HepG2 (cell line): ENCODE data around the gene RDH12. TPM values are rescaled to one million over a fixed set of nuclear protein-coding genes. Genes with fewer than 3 reads are reported as not detected.

Experiments
- KDM1A ChIP-seq: IDR thresholded peaks from 2 replicates; pipeline ENCODE4 v1.6.1; 2016; ENCODE audit warnings: missing compliant biosample characterization
- RERE ChIP-seq: IDR thresholded peaks from 2 replicates; pipeline ENCODE4 v1.6.1; 2016; ENCODE audit warnings: low read depth, missing genetic modification reagents, missing compliant biosample characterization
- ZBTB25 ChIP-seq: IDR thresholded peaks from 2 replicates; pipeline ENCODE4 v1.6.1; 2018; ENCODE audit warnings: missing genetic modification reagents
- ZBTB42 ChIP-seq: sonication (generic); formaldehyde crosslinking; IDR thresholded peaks from 2 replicates; pipeline ENCODE4 v1.5.0; 2020; ENCODE audit warnings: mild to moderate bottlenecking, missing genetic modification reagents
- ZNF687 ChIP-seq: sonication (generic); formaldehyde crosslinking; IDR thresholded peaks from 2 replicates; pipeline ENCODE4 v1.5.1; 2020; ENCODE audit warnings: mild to moderate bottlenecking, missing genetic modification reagents, moderate library complexity
- ZNF704 ChIP-seq: sonication (generic); formaldehyde crosslinking; IDR thresholded peaks from 2 replicates; pipeline ENCODE4 v1.8.1; 2023; ENCODE audit warnings: mild to moderate bottlenecking, inconsistent platforms, moderate library complexity, missing genetic modification reagents, borderline replicate concordance
- ZNF713 ChIP-seq: sonication (generic); formaldehyde crosslinking; IDR thresholded peaks from 2 replicates; pipeline ENCODE4 v1.4.0; 2020; ENCODE audit warnings: mild to moderate bottlenecking, missing genetic modification reagents
- ZNF782 ChIP-seq: sonication (generic); formaldehyde crosslinking; IDR thresholded peaks from 2 replicates; pipeline ENCODE4 v1.4.0; 2020; ENCODE audit warnings: missing genetic modification reagents, mild to moderate bottlenecking, borderline replicate concordance
- polyA plus RNA-seq, 8 experiments: library from polyadenylated mRNA; depleted of rRNA in 3 of 8; stranded (reverse) in 7 of 8; unstranded in 1 of 8; fragments of >200 nt; fragmentation: Illumina TruSeq in 4 of 8; extraction: Trizol in 4 of 8; gene quantifications; 2 replicates each; pipeline versions ENCODE4 v1.2.1 to v1.2.3, GENCODE V29; 2011 to 2016; ENCODE audit warnings: low read depth in 4 of 8, missing spikeins in 1 of 8, mixed read lengths in 1 of 8; ENCODE audit not compliant: insufficient read depth in 1 of 8
- total RNA-seq, 5 experiments: library from RNA; depleted of rRNA; stranded (reverse); fragments of >200 nt; fragmentation: Illumina TruSeq; extraction: Trizol; gene quantifications; 2 replicates each; pipeline ENCODE4 v1.2.3, GENCODE V29; 2016; ENCODE audit warnings: low read depth in 1 of 5
- TF ChIP-seq, protein P1 (sequence below): sonication (generic); formaldehyde crosslinking; IDR thresholded peaks from 2 replicates; pipeline ENCODE4 v1.4.0; 2020; ENCODE audit warnings: missing genetic modification reagents
- TF ChIP-seq, protein P2 (sequence below): sonication (generic); formaldehyde crosslinking; IDR thresholded peaks from 2 replicates; pipeline ENCODE4 v1.5.1; 2020; ENCODE audit warnings: mild to moderate bottlenecking, missing genetic modification reagents

The RDH12 gene
- total and polyA plus RNA-seq, 2 of the 13 experiments (the other 11 are each of a cell fraction or from before 2014, with no cell fraction given) = 1.6 to 2.1 TPM

DNA sequence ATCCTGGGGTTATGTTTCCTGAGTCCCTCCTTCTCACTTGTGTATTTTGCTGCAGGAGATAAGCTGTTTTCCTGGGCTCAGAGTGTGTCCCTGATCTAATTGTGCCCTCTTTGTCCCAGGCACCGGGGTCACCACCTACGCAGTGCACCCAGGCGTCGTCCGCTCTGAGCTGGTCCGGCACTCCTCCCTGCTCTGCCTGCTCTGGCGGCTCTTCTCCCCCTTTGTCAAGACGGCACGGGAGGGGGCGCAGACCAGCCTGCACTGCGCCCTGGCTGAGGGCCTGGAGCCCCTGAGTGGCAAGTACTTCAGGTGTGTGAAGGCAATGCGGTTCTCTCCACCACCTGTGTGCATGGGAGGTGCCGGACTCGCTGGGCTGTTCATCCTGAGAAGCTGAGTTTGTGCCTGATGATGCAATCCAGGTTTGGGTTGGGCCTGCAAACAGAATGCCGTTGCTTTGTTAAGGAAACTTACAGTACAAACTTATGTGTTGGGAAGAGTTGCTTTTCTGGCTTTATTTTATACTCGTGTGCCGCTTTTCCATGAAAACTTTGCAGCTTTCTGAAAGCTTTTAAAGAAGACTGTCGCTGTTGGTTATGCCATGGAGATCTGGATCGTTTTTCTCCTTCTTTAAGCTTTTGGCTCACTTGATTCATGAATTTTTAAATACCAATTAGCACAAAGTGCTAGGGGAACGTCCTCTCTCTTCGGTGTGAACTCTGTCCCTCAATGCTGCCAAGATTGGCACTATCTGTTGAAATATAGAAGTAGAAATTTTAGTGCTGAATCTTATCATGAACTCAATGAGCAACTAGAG is 27.6 kb downstream of the RDH12 start (continued):
- TF ChIP-seq ZBTB25 (CRISPR knock-in tag) = no peak
- TF ChIP-seq RERE = no peak
- TF ChIP-seq, protein P1, sequence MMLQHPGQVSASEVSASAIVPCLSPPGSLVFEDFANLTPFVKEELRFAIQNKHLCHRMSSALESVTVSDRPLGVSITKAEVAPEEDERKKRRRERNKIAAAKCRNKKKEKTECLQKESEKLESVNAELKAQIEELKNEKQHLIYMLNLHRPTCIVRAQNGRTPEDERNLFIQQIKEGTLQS = peak; percentile 96
- peak; percentile 87; the same call in 1 of the 2 replicates for TF ChIP-seq ZNF782 (CRISPR knock-in tag)
- peak; percentile 96 for TF ChIP-seq ZNF687
- TF ChIP-seq ZNF713 (CRISPR knock-in tag) = peak; percentile 86; the same call in 1 of the 2 replicates
- TF ChIP-seq, protein P2, sequence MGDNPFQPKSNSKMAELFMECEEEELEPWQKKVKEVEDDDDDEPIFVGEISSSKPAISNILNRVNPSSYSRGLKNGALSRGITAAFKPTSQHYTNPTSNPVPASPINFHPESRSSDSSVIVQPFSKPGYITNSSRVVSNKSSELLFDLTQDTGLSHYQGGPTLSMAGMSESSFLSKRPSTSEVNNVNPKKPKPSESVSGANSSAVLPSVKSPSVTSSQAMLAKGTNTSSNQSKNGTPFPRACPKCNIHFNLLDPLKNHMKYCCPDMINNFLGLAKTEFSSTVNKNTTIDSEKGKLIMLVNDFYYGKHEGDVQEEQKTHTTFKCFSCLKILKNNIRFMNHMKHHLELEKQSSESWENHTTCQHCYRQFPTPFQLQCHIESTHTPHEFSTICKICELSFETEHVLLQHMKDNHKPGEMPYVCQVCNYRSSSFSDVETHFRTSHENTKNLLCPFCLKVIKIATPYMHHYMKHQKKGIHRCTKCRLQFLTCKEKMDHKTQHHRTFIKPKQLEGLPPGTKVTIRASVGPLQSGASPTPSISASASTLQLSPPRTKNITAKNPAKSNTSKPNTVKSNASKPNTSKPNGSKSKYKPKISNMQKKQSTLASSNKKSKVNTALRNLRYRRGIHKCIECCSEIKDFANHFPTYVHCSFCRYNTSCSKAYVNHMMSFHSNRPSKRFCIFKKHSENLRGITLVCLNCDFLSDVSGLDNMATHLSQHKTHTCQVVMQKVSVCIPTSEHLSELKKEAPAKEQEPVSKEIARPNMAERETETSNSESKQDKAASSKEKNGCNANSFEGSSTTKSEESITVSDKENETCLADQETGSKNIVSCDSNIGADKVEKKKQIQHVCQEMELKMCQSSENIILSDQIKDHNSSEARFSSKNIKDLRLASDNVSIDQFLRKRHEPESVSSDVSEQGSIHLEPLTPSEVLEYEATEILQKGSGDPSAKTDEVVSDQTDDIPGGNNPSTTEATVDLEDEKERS (CRISPR knock-in tag) = 0 out of 2 replicates have a peak, but pooled peaks have one; percentile 55
- 0 out of 2 replicates have a peak, but pooled peaks have one; percentile 44 for TF ChIP-seq KDM1A (CRISPR knock-in tag)
- TF ChIP-seq ZBTB42 (CRISPR knock-in tag) = peak; percentile 67; the same call in 1 of the 2 replicates
- no peak for TF ChIP-seq ZNF704 (CRISPR knock-in tag)
